Endothelial cell of umbilical vein (primary cell): ENCODE data around the gene CIB4. TPM values are rescaled to one million over a fixed set of nuclear protein-coding genes. Genes with fewer than 3 reads are reported as not detected.

Experiments
- BruUV-seq: library from RNA; stranded (reverse); fragments of 400-500 nt; replicated peaks from 2 replicates; lab custom pipeline; 2021; lab: Mats Ljungman, UMichigan
- CTCF ChIA-PET: fragments of 300-600, 350-600 bp; sonication (Branson Sonifier 250); formaldehyde crosslinking; loops from one replicate; lab custom pipeline; 2021; ENCODE audit warnings: antibody characterized with exemption, inconsistent platforms; lab: Charles Lee
- POLR2A ChIA-PET: fragments of 300-600, 350-600 bp; sonication (Branson Sonifier 250); formaldehyde crosslinking; loops from one replicate; lab custom pipeline; 2021; ENCODE audit warnings: antibody characterized with exemption, inconsistent platforms; lab: Charles Lee
- DNase-seq: peaks from one replicate; pipeline ENCODE4 v3.0.0-alpha.2; 2011; ENCODE audit warnings: low read depth, low spot score
- FAIRE-seq: peaks from 2 replicates; lab custom pipeline; 2011; peaks lifted over from hg19 to GRCh38; lab: Jason Lieb, UNC
- H2AFZ ChIP-seq: 2 replicates; pipeline ENCODE4 v1.6.0; 2012; ENCODE audit warnings: low read depth, low read length, control low read depth, inconsistent platforms
- H3K27ac ChIP-seq: 2 replicates; pipeline ENCODE4 v1.5.1; 2011; ENCODE audit warnings: low read depth, mild to moderate bottlenecking, control low read depth, low read length, moderate library complexity; ENCODE audit not compliant: insufficient read depth
- H3K27me3 ChIP-seq, 2 experiments: 2 replicates each; pipeline versions ENCODE4 v1.6.0 to v1.6.1; 2011; ENCODE audit warnings: low read length in 2 of 2, mixed read lengths in 1 of 2; ENCODE audit not compliant: control insufficient read depth in 2 of 2, insufficient read depth in 2 of 2
- H3K36me3 ChIP-seq, 2 experiments: 2 replicates in 1 of 2; 3 replicates in 1 of 2; pipeline ENCODE4 v1.5.1; 2011; ENCODE audit warnings: low read length in 2 of 2, mild to moderate bottlenecking in 1 of 2, moderate library complexity in 1 of 2; ENCODE audit not compliant: control insufficient read depth in 2 of 2, insufficient read depth in 2 of 2; ENCODE audit errors: extremely low read depth in 1 of 2
- H3K4me1 ChIP-seq: 3 replicates; pipeline ENCODE4 v1.5.1; 2011; ENCODE audit warnings: mild to moderate bottlenecking, low read length; ENCODE audit not compliant: control insufficient read depth, insufficient read depth; ENCODE audit errors: extremely low read depth
- H3K4me2 ChIP-seq: 2 replicates; pipeline ENCODE4 v1.6.1; 2011; ENCODE audit warnings: low read length, control low read depth, mixed read lengths; ENCODE audit not compliant: insufficient read depth
- H3K4me3 ChIP-seq, 3 experiments: fragments of 200-600 bp in 1 of 3; sonication (generic), shearing (Covaris generic) in 1 of 3; replicated peaks in 1 of 3; 2 replicates each; pipeline ENCODE4 v1.5.1; 2011 to 2016; ENCODE audit warnings: control low read depth in 3 of 3, low read length in 3 of 3, mild to moderate bottlenecking in 2 of 3, inconsistent platforms in 1 of 3, low read depth in 1 of 3, moderate library complexity in 1 of 3; ENCODE audit not compliant: insufficient read depth in 1 of 3
- H3K79me2 ChIP-seq: 2 replicates; pipeline ENCODE4 v1.6.0; 2012; ENCODE audit warnings: low read length, inconsistent platforms; ENCODE audit not compliant: control insufficient read depth, insufficient read depth
- H3K9ac ChIP-seq: replicated peaks from 2 replicates; pipeline ENCODE3; 2011; ENCODE audit warnings: low read length, control low read depth; ENCODE audit not compliant: insufficient read depth; ENCODE audit errors: extremely low read depth
- H3K9me1 ChIP-seq: replicated peaks from 3 replicates; pipeline ENCODE4 v1.6.0; 2011; ENCODE audit warnings: mild to moderate bottlenecking, low read length; ENCODE audit not compliant: control insufficient read depth, insufficient read depth; ENCODE audit errors: extremely low read depth
- H3K9me3 ChIP-seq: replicated peaks from 2 replicates; pipeline ENCODE4 v1.5.1; 2012; ENCODE audit warnings: low read length, inconsistent platforms; ENCODE audit not compliant: control insufficient read depth, insufficient read depth
- H4K20me1 ChIP-seq: replicated peaks from 2 replicates; pipeline ENCODE3; 2011; ENCODE audit warnings: mild to moderate bottlenecking, low read length; ENCODE audit not compliant: control insufficient read depth, insufficient read depth; ENCODE audit errors: extremely low read depth
- CTCF ChIP-seq, 2 donors: IDR thresholded peaks; 1 replicate in 1 of 2; 2 replicates in 1 of 2; pipeline ENCODE4 v1.5.1; 2011; ENCODE audit warnings: low read length in 2 of 2, mild to moderate bottlenecking in 2 of 2, moderate library complexity in 2 of 2, control low read depth in 1 of 2, inconsistent platforms in 1 of 2, low read depth in 1 of 2; ENCODE audit not compliant: insufficient read depth in 1 of 2; ENCODE audit errors: extremely low read depth in 1 of 2
- EZH2 ChIP-seq: IDR thresholded peaks from 2 replicates; pipeline ENCODE4 v1.6.1; 2012; ENCODE audit warnings: borderline replicate concordance, low read depth, mild to moderate bottlenecking, moderate library complexity, low read length, inconsistent platforms; ENCODE audit not compliant: severe bottlenecking
- FOS ChIP-seq: IDR thresholded peaks from 2 replicates; pipeline ENCODE4 v1.6.1; 2011; ENCODE audit warnings: mild to moderate bottlenecking, low read length, moderate library complexity, borderline replicate concordance; ENCODE audit not compliant: insufficient read depth
- JUN ChIP-seq: IDR thresholded peaks from 2 replicates; pipeline ENCODE4 v1.6.1; 2011; ENCODE audit warnings: borderline replicate concordance, low read depth; ENCODE audit not compliant: insufficient read length, insufficient read depth
- MYC ChIP-seq: IDR thresholded peaks from one replicate; pipeline ENCODE4 v1.6.1; 2011; ENCODE audit warnings: mild to moderate bottlenecking, low read depth, low read length
- POLR2A ChIP-seq: IDR thresholded peaks from 2 replicates; pipeline ENCODE4 v1.6.1; 2012; ENCODE audit warnings: low read depth, mild to moderate bottlenecking, control low read depth, low read length
- POLR2AphosphoS5 ChIP-seq: IDR thresholded peaks from 2 replicates; pipeline ENCODE4 v1.6.1; 2012; ENCODE audit warnings: low read depth, mild to moderate bottlenecking, control low read depth, low read length, moderate library complexity; ENCODE audit not compliant: insufficient read depth
- dilution Hi-C: fragments of 300-500 bp; cut with MboI; formaldehyde crosslinking; loops from one replicate; pipeline ENCODE4 v1.15.0; 2019; ENCODE audit warnings: low sequenced_read_pairs; ENCODE audit not compliant: extremely low pct_ligation_motif_present
- intact Hi-C: fragments of 100-400 bp; cut with micrococcal nuclease; formaldehyde crosslinking; loops from one replicate; pipeline ENCODE4 v1.10.0; 2022
- polyA plus RNA-seq, 4 experiments: library from polyadenylated mRNA; depleted of rRNA in 3 of 4; stranded (reverse) in 3 of 4; unstranded in 1 of 4; fragments of >200 nt; gene quantifications; 2 replicates each; pipeline versions ENCODE4 v1.2.1 to v1.2.3, GENCODE V29; 2011 to 2012; ENCODE audit warnings: missing spikeins in 1 of 4
- total RNA-seq: library from RNA; stranded (reverse); gene quantifications from 2 replicates; pipeline ENCODE4 v1.2.3, GENCODE V29; 2021
- TF ChIP-seq, protein P1 (sequence below): IDR thresholded peaks from 2 replicates; pipeline ENCODE4 v1.6.1; 2011; ENCODE audit not compliant: insufficient read depth, insufficient read length

The CIB4 gene
- total and polyA plus RNA-seq, 2 donors (not counting 3 experiments of a cell fraction or from before 2014, with no cell fraction given): not detected

- H2AFZ ChIP-seq: no peak overlapping the region
- H3K27me3 ChIP-seq: peaks cover 8 to 29% of the 10 kb centered on the region in 2 experiments
- TF ChIP-seq POLR2AphosphoS5 (no peak), POLR2A (no peak), JUN (no peak)
- no peaks in the 10 kb centered on the region for H3K9me1 ChIP-seq
- intact Hi-C loops: no loop called here
- H3K9me3 ChIP-seq: no peaks in the 10 kb centered on the region
- H3K4me1 ChIP-seq: no peaks in the 10 kb centered on the region
- H4K20me1 ChIP-seq: no peaks in the 10 kb centered on the region
- no peaks in the 10 kb centered on the region for H3K36me3 ChIP-seq
- no peak overlapping the region for H3K4me3 ChIP-seq
- dilution Hi-C loops: no loop called here
- no peak overlapping the region for H3K9ac ChIP-seq
- H3K27ac ChIP-seq: no peak overlapping the region
- H3K4me2 ChIP-seq: no peak overlapping the region
- ChIA-PET POLR2A (no interaction called here), CTCF (interaction anchor here (2.1 to 3.6 kb wide), 2 partner anchors 10 to 130 kb away, joined by 8 to 18 read pairs; no protein-coding TSS in a partner anchor)
- no peaks in the 10 kb centered on the region for H3K79me2 ChIP-seq
- FAIRE-seq (no peak), DNase-seq (no peak)
- BruUV-seq: no TSS peak
Observed at GRCh38 chr2:26615336-26615859, 25.8 kb downstream of the CIB4 start.

DNA sequence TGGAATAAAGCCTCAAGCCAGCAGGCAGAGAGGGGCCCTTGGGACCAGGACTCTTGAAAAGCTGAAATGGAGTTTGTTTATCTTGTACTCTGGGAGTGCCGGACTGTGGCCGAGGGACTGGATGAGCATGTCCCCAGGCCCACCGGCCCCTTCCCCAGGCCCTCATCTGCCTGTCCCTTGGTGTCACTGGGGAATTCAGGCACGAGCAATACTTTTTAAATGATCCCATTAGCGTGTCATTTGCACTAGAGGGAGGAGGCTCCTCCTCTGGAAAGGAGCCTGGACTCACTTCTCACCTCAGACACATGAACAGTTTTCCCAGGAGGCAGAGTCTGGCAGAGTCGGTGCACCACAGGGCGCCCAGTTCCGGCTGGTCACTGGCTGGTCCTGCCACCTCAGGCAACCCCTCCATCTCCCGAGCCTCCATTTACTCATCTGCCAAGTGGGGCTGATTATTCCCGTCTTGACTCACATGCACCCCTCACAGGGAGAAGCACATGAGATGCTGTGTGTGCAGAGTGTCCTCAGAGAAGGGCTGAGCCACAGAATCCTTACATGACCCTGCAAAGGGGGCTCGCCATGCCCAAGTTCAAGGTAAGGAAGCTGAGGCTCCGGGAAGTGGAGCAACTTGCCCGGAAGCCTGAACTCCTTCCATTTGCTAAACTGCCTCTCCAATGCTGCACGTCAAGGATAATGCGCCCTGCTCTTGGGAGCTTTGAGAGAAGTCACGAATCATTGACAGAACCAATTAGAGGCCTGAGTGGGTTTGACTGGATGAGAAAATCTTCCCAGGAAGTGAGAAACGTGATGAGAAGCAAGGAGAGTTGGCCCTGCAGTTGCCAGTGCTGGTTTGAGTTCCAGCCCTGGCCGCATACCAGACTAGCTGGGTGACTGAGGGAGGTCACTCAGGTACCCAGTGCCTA is 26.7 kb downstream of the CIB4 start:
- no peak overlapping the region for H3K4me3 ChIP-seq
- peaks cover 8 to 21% of the 10 kb centered on the region in 2 experiments for H3K27me3 ChIP-seq
- no peak overlapping the region for H2AFZ ChIP-seq
- dilution Hi-C loops: no loop called here
- no peak overlapping the region for H3K4me2 ChIP-seq
- ChIA-PET POLR2A (interaction anchor here (0.6 kb wide), 1 partner anchor 214 kb away, joined by 3 read pairs; no protein-coding TSS in a partner anchor), CTCF (interaction anchor here (1.2 to 3.6 kb wide), 3 partner anchors 9 to 131 kb away, joined by 3 to 18 read pairs (median 8); no protein-coding TSS in a partner anchor)
- FAIRE-seq: no peak
- no TSS peak for BruUV-seq
- no peak overlapping the region for H3K9ac ChIP-seq
- no peaks in the 10 kb centered on the region for H3K9me3 ChIP-seq
- no peak for DNase-seq
- TF ChIP-seq CTCF (IDR thresholded peaks at IDR 0.05; ENCODE audit: extremely low read depth in 1 of 2, insufficient read depth in 1 of 2, low read depth in 1 of 2, low read length in 2 of 2) (no peak), FOS (no peak), MYC (no peak), EZH2 (no peak), POLR2AphosphoS5 (no peak)
- TF ChIP-seq, protein P1, sequence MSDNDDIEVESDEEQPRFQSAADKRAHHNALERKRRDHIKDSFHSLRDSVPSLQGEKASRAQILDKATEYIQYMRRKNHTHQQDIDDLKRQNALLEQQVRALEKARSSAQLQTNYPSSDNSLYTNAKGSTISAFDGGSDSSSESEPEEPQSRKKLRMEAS: no peak
- intact Hi-C loops: no loop called here
- no peaks in the 10 kb centered on the region for H3K79me2 ChIP-seq
- H3K9me1 ChIP-seq: no peaks in the 10 kb centered on the region
- no peaks in the 10 kb centered on the region for H4K20me1 ChIP-seq
- H3K4me1 ChIP-seq: no peaks in the 10 kb centered on the region
- no peaks in the 10 kb centered on the region for H3K36me3 ChIP-seq
- no peak overlapping the region for H3K27ac ChIP-seq
